HEK293T (cell line): ENCODE results near the gene ACADSB.

Experiments
- CTCF ChIA-PET: fragments of 350-600 bp; formaldehyde crosslinking; extraction: SDS; loops from one replicate; lab custom pipeline; 2021; ENCODE audit warnings: antibody characterized with exemption, inconsistent platforms; lab: Yijun Ruan, JAX
- POLR2A ChIA-PET: fragments of 350-600 bp; formaldehyde crosslinking; extraction: SDS; loops from one replicate; lab custom pipeline; 2020; ENCODE audit warnings: antibody characterized with exemption, inconsistent platforms; lab: Yijun Ruan, JAX
- DNase-seq: peaks from one replicate; pipeline ENCODE4 v3.0.0; 2012; ENCODE audit warnings: mixed read lengths; ENCODE audit errors: extremely low spot score
- ARNT ChIP-seq: fragments of 450-650 bp; IDR thresholded peaks from 2 replicates; pipeline ENCODE4 v1.6.1; 2017; ENCODE audit warnings: mild to moderate bottlenecking
- BHLHE40 ChIP-seq: fragments of 450-650 bp; IDR thresholded peaks from 2 replicates; pipeline ENCODE4 v1.6.1; 2016; ENCODE audit warnings: mild to moderate bottlenecking, moderate library complexity, borderline replicate concordance
- CTBP1 ChIP-seq: fragments of 450-650 bp; IDR thresholded peaks from 2 replicates; pipeline ENCODE4 v1.6.1; 2016; ENCODE audit warnings: borderline replicate concordance
- ELF4 ChIP-seq: fragments of 450-650 bp; IDR thresholded peaks from 2 replicates; pipeline ENCODE4 v1.6.1; 2017; ENCODE audit warnings: antibody characterized with exemption
- FOXA1 ChIP-seq: fragments of 450-650 bp; IDR thresholded peaks from 2 replicates; pipeline ENCODE4 v1.6.1; 2016; ENCODE audit warnings: mild to moderate bottlenecking
- FOXK2 ChIP-seq: fragments of 450-650 bp; IDR thresholded peaks from 2 replicates; pipeline ENCODE4 v1.6.1; 2016; ENCODE audit warnings: mild to moderate bottlenecking
- FOXM1 ChIP-seq: fragments of 450-650 bp; IDR thresholded peaks from 2 replicates; pipeline ENCODE4 v1.6.1; 2017; ENCODE audit warnings: mild to moderate bottlenecking, borderline replicate concordance
- HDGF ChIP-seq: fragments of 450-650 bp; IDR thresholded peaks from 2 replicates; pipeline ENCODE4 v1.6.1; 2017; ENCODE audit warnings: antibody characterized with exemption, borderline replicate concordance
- L3MBTL2 ChIP-seq: fragments of 450-650 bp; conservative IDR thresholded peaks from 2 replicates; pipeline ENCODE4 v1.6.1; 2016; ENCODE audit warnings: mild to moderate bottlenecking
- LEF1 ChIP-seq: fragments of 450-650 bp; IDR thresholded peaks from 2 replicates; pipeline ENCODE4 v1.6.1; 2017; ENCODE audit warnings: mild to moderate bottlenecking, borderline replicate concordance
- NFRKB ChIP-seq: fragments of 450-650 bp; IDR thresholded peaks from 2 replicates; pipeline ENCODE4 v1.6.1; 2016; ENCODE audit warnings: mild to moderate bottlenecking, moderate library complexity
- SP1 ChIP-seq: fragments of 450-650 bp; IDR thresholded peaks from 2 replicates; pipeline ENCODE4 v1.6.1; 2017
- SUZ12 ChIP-seq: fragments of 450-650 bp; IDR thresholded peaks from 2 replicates; pipeline ENCODE4 v1.6.1; 2016; ENCODE audit warnings: mild to moderate bottlenecking
- TARDBP ChIP-seq: fragments of 450-650 bp; IDR thresholded peaks from 2 replicates; pipeline ENCODE4 v1.6.1; 2016
- ZNF384 ChIP-seq: fragments of 450-650 bp; IDR thresholded peaks from 2 replicates; pipeline ENCODE4 v1.6.1; 2016
- TF ChIP-seq, protein P1 (sequence below): fragments of 450-650 bp; IDR thresholded peaks from 2 replicates; pipeline ENCODE4 v1.6.1; 2016

Gene ACADSB

DNA sequence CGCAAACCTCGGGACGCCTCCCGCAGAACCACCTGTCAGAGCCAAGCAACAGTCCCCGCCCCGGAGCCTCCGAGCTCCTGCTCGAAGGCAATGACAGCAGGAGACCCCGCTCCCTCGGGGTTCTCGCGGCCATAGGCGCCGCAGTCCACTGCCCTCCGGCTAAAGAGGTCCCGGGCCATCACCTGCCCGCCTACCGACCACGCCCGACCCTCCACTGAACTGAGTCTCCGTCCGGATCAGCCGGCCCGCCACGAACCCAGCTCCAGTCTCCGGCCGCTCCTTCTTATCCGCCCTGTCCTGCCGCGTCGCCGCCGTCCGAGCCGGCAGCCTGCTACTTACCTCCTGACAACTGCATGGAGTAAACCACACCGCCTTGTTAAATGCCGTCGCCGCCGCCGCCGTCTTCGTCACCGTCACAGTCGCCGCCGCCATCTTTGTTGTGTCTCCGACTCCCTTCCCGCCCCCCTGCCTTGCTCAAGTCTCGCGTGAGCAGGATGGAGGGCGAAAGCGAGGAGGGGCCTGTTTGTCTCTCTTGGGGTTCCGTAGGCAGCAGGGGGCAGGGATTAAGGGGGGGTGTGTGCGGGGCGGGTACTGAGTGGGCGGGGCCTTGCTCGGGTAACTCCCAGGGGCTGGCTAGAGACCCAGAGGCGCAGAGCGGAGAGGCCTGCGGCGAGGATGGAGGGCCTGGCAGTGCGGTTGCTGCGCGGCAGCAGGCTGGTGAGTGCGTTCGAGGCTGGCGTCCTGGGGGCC lies at the start of gene ACADSB, which contains the start of gene IKZF5:
Gene ACADSB (plus strand): TSS at position 652 of the 750 bp plus-strand sequence. CDS start 24 bp downstream, at position 676.
Gene IKZF5 (minus strand): TSS at position 441 of the 750 bp plus-strand sequence. CDS start 10,170 bp downstream, outside the sequence.
- DNase-seq = peak; percentile 99
- POLR2A ChIA-PET = interaction anchor here (0.8 to 3.3 kb wide), 6 partner anchors 10 to 30 kb away, joined by 3 to 22 read pairs (median 5); partner anchors contain the start of gene PSTK
- CTCF ChIA-PET = no interaction called here
- TF ChIP-seq ELF4 = peak; percentile 53; the same call in 1 of the 2 replicates
- TF ChIP-seq LEF1 = no peak
- TF ChIP-seq NFRKB = peak; percentile 82
- TF ChIP-seq FOXA1 = no peak
- TF ChIP-seq CTBP1 = no peak
- TF ChIP-seq SP1 = peak; percentile 81
- peak; percentile 89 for TF ChIP-seq L3MBTL2
- TF ChIP-seq FOXM1 = no peak
- TF ChIP-seq ARNT = no peak
- no peak for TF ChIP-seq TARDBP
- 0 out of 2 replicates have a peak, but pooled peaks have one; percentile 22 for TF ChIP-seq FOXK2
- TF ChIP-seq ZNF384 = no peak
- TF ChIP-seq, protein P1, sequence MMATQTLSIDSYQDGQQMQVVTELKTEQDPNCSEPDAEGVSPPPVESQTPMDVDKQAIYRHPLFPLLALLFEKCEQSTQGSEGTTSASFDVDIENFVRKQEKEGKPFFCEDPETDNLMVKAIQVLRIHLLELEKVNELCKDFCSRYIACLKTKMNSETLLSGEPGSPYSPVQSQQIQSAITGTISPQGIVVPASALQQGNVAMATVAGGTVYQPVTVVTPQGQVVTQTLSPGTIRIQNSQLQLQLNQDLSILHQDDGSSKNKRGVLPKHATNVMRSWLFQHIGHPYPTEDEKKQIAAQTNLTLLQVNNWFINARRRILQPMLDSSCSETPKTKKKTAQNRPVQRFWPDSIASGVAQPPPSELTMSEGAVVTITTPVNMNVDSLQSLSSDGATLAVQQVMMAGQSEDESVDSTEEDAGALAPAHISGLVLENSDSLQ = no peak
- TF ChIP-seq SUZ12 = no peak

- POLR2A ChIA-PET = interaction anchor here (0.8 to 1.1 kb wide), 2 partner anchors 9 to 18 kb away, joined by 3 read pairs; partner anchors contain the start of gene PSTK
- TF ChIP-seq ARNT = no peak
- DNase-seq = no peak
- CTCF ChIA-PET = no interaction called here
Measured at GRCh38 chr10:122962405-122962804, 46.4 kb upstream of the ACADSB start.

- CTCF ChIA-PET = no interaction called here
- no peak for DNase-seq
- POLR2A ChIA-PET = no interaction called here
- TF ChIP-seq SUZ12 = no peak
- TF ChIP-seq HDGF = no peak
- TF ChIP-seq ARNT = no peak
- no peak for TF ChIP-seq FOXA1
- TF ChIP-seq TARDBP = no peak
- TF ChIP-seq CTBP1 = no peak
- TF ChIP-seq BHLHE40 = no peak
- no peak for TF ChIP-seq SP1
- no peak for TF ChIP-seq LEF1
Measured at GRCh38 chr10:122966879-122967278, 41.9 kb upstream of the ACADSB start.

- ChIA-PET CTCF (interaction anchor here (0.6 kb wide), 1 partner anchor 14 kb away, joined by 3 read pairs; no protein-coding TSS in a partner anchor), POLR2A (no interaction called here)
- TF ChIP-seq, protein P1 = no peak
- TF ChIP-seq FOXK2 (no peak), ELF4 (no peak), SP1 (no peak), ARNT (no peak), LEF1 (no peak), NFRKB (no peak), FOXA1 (no peak)
- no peak for DNase-seq
Measured at GRCh38 chr10:122968698-122969097, 40.1 kb upstream of the ACADSB start.

GRCh38 chr10:122974023-122974422 lies 34.8 kb upstream of the ACADSB start:
- ChIA-PET CTCF (no interaction called here), POLR2A (no interaction called here)
- TF ChIP-seq SP1 (no peak), NFRKB (no peak), CTBP1 (no peak), ARNT (no peak), L3MBTL2 (no peak), SUZ12 (no peak)
- TF ChIP-seq, protein P1 = no peak
- DNase-seq = no peak

- CTCF ChIA-PET = no interaction called here
- TF ChIP-seq FOXK2 = no peak
- DNase-seq = no peak
- POLR2A ChIA-PET = no interaction called here
Measured at GRCh38 chr10:122974543-122975064, 34.2 kb upstream of the ACADSB start.
